Activated T-helper 1 cell treated with anti-CD3 and anti-CD28 coated beads, Interleukin-12 subunit alpha, Interleukin-12 subunit beta, Interleukin-2, Interleukin-4 antibody, amounts not matched to agents 30 ng/mL and 10 ng/mL and 1 ng/mL, durations not matched to agents 14 hours and 24 hours and 36 hours (primary cell): ENCODE data around the gene RPS24. TPM values are rescaled to one million over a fixed set of nuclear protein-coding genes. Genes with fewer than 3 reads are reported as not detected.
"Not testable (repeated sequence)": the region's sequence is repeated elsewhere in the genome, so short reads cannot be mapped to it uniquely, and the experiment has no call there.

Experiments
- DNase-seq: peaks from one replicate; pipeline ENCODE4 v3.0.0; 2021; ENCODE audit warnings: low spot score
- H3K27ac Mint-ChIP-seq: one replicate; pipeline ENCODE4 v1.8.0; 2021; ENCODE audit warnings: mild to moderate bottlenecking, mixed read lengths
- H3K27me3 Mint-ChIP-seq: one replicate; pipeline ENCODE4 v1.8.0; 2022; ENCODE audit warnings: mild to moderate bottlenecking, moderate library complexity, mixed read lengths; ENCODE audit not compliant: insufficient read depth
- H3K36me3 Mint-ChIP-seq: one replicate; pipeline ENCODE4 v1.8.0; 2021; ENCODE audit warnings: low read depth, mixed read lengths
- H3K4me1 Mint-ChIP-seq: one replicate; pipeline ENCODE4 v1.8.0; 2021; ENCODE audit warnings: low read depth, mixed read lengths
- H3K4me3 Mint-ChIP-seq: one replicate; pipeline ENCODE4 v1.8.0; 2021; ENCODE audit warnings: mild to moderate bottlenecking, moderate library complexity, mixed read lengths
- H3K9me3 Mint-ChIP-seq: one replicate; pipeline ENCODE4 v1.8.0; 2021; ENCODE audit warnings: mixed read lengths
- intact Hi-C: fragments of 100-400 bp; cut with micrococcal nuclease; formaldehyde crosslinking; loops from one replicate; pipeline ENCODE4 v1.15.1; 2024
- total RNA-seq: library from RNA; stranded (reverse); gene quantifications from 2 replicates; pipeline ENCODE4 v1.2.3, GENCODE V29; 2022

RPS24 gene
- total RNA-seq, 1 donor from 2014 or later, result 1,651 TPM

DNA sequence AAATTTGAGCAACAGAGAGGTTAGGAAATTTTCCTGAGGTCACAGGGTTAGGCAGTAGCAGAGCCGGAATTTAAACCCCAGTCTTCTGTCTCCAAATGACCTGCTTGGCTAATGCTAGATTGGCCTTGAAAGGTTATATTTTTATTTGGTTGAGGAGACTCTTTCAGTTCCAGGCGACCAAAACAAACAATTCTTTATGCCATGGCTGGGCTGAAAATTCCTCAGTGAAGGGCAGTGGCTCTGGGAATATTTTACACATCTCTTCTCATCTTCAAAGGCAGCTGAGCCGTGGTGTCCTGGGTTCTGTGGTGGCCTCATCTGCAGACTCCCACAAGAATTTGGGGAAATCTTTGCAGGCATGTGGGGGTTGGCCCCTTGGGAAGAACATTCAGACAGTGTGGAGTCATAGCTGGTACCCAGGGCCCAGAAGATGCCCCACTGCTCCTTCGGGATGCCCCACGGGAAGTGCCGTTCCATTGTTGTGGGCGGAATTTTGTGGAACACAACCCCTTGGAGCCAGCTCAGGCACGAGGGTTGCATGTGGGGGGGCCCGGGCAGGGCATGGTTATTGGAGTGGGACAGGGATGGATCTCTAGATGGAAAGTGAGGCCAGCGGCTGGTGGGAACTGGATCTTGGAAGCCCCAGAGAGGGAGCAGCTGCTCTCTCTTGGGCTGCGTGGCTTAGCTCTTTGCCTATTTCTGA is 33.2 kb downstream of the RPS24 start:
- H3K9me3 Mint-ChIP-seq, result no peaks in the 10 kb centered on the region
- DNase-seq, result no peak
- peaks cover 2% of the 10 kb centered on the region for H3K27me3 Mint-ChIP-seq
- intact Hi-C loops, result no loop called here
- H3K4me1 Mint-ChIP-seq, result peaks cover 28% of the 10 kb centered on the region
- H3K27ac Mint-ChIP-seq, result no peak overlapping the region
- peak overlapping the region; percentile 21 for H3K4me3 Mint-ChIP-seq
- H3K36me3 Mint-ChIP-seq, result no peaks in the 10 kb centered on the region

DNA sequence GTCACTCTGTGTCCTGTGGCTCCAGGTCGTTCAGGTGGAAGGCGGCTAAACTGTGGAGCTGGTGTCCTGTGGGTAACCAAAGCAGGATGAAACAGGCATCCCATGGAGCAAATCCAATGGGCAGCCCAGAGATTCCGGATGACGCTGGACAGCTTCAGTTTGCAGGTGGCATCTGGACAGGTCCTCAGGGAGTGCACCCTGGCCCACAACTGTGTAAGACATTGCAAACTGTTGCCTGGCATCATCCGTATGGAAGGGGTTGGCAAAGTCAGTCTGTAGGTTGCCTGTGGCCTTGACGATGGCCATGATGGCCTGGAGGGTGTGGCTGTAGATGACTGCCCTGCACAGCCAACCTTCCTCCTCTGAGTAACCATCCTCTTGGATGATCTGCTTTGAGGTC is 35.5 kb downstream of the RPS24 start:
- intact Hi-C loops, result no loop called here
- peaks cover 2% of the 10 kb centered on the region for H3K27me3 Mint-ChIP-seq
- H3K9me3 Mint-ChIP-seq, result no peaks in the 10 kb centered on the region
- H3K4me1 Mint-ChIP-seq, result peaks cover 18% of the 10 kb centered on the region
- no peak overlapping the region for H3K27ac Mint-ChIP-seq
- no peak for DNase-seq
- no peaks in the 10 kb centered on the region for H3K36me3 Mint-ChIP-seq
- no peak overlapping the region for H3K4me3 Mint-ChIP-seq

DNA sequence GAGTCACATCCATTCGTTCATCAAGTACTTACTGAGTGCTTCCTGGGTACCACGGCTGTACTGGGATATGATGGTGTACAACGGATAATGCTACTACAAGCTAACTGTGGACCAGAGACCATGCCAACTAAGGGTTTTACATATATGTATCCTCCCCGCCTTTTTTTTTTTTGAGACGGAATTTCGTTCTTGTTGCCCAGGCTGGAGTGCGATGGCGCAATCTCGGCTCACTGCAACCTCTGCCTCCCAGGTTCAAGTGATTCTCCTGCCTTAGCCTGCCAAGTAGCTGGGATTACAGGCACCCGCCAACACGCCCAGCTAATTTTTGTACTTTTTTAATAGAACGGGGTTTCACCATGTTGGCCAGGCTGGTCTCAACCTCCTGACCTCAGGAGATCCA is 36.4 kb downstream of the RPS24 start:
- not testable (repeated sequence) for H3K27ac Mint-ChIP-seq

DNA sequence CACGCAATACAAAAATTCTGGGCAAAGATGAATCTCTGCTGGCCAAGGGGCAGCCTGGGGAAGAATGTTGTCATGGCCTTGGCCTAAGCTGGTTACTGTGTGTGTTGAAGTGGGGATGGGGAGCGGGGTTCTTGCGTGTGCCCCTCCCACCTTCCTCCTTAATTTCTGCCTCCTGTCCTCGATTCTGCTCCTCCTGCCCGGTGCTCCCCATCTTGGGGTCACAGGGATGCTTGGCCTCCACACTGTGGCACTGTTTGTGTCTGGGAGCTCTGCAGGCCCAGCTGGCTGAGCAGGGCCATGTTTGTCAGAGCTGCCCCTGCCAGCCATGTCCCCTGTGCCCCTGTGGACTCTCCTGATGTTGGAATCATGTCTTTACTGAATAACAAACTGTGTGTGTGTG is 37.1 kb downstream of the RPS24 start:
- H3K9me3 Mint-ChIP-seq, result no peaks in the 10 kb centered on the region
- H3K4me3 Mint-ChIP-seq, result no peak overlapping the region
- intact Hi-C loops, result no loop called here
- H3K27me3 Mint-ChIP-seq, result peaks cover 3% of the 10 kb centered on the region
- no peak overlapping the region for H3K27ac Mint-ChIP-seq
- DNase-seq, result no peak
- H3K36me3 Mint-ChIP-seq, result no peaks in the 10 kb centered on the region
- H3K4me1 Mint-ChIP-seq, result peaks cover 14% of the 10 kb centered on the region

More for the DNA sequence above, 36.4 kb downstream of the RPS24 start:
- H3K36me3 Mint-ChIP-seq, intact Hi-C loops, DNase-seq, H3K9me3 Mint-ChIP-seq, H3K4me3 Mint-ChIP-seq, H3K27me3 Mint-ChIP-seq: not testable (repeated sequence)
- peaks cover 18% of the 10 kb centered on the region for H3K4me1 Mint-ChIP-seq

DNA sequence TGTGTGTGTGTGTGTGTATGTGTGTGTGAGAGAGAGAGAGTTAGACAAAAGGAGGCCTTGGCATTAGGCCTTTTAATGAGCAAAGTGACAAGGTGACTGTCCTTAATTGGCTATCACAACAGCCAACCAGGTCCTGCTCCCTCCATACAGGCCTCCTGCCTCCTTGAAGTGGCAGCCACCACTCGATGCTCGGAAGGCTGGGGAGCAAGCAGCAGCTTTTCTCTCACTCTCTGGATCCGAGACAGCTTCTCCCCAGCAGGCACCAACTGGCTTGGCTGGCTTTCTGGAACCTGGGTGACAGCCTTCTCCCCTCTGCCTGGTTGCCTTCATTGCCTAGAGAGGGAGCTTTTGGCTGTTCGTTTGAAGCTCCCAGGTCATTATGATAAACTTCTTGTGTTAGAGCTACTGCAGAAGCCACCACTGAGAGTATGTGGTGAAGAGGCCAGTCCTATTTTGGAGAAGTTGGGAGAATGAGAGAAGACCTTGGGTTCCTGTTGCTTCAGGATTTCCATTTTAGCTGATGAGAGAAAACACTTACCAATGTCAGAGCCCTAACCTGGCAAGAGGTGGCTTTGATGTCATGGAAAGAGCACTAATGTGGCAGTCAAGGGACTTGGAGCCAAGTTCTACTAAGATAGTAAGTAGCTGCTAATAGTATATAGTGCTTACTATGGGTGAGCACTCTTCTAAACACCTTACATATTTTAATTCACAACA is 37.6 kb downstream of the RPS24 start:
- DNase-seq, result no peak
- intact Hi-C loops, result no loop called here
- no peak overlapping the region for H3K27ac Mint-ChIP-seq
- H3K4me1 Mint-ChIP-seq, result peaks cover 8% of the 10 kb centered on the region
- no peak overlapping the region for H3K4me3 Mint-ChIP-seq
- H3K27me3 Mint-ChIP-seq, result peaks cover 3% of the 10 kb centered on the region
- no peaks in the 10 kb centered on the region for H3K9me3 Mint-ChIP-seq
- H3K36me3 Mint-ChIP-seq, result no peaks in the 10 kb centered on the region

DNA sequence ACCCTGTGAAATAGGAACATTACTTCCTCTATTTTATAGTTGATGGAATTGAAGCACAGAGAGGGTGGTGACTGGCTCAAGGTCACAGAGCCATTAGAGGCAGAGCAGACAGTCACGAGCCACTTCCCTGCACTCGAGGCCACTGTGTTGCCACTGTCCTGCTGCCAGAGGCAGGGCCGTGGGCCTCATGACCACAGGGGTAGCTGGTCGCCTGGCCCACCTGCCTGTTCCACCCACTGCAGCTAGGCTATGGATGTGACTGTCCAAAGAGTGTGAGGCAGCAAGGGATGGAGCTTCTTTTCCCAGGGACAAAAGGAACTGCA is 38.2 kb downstream of the RPS24 start:
- intact Hi-C loops, result no loop called here
- H3K4me1 Mint-ChIP-seq, result peaks cover 3% of the 10 kb centered on the region
- H3K27ac Mint-ChIP-seq, result no peak overlapping the region

DNA sequence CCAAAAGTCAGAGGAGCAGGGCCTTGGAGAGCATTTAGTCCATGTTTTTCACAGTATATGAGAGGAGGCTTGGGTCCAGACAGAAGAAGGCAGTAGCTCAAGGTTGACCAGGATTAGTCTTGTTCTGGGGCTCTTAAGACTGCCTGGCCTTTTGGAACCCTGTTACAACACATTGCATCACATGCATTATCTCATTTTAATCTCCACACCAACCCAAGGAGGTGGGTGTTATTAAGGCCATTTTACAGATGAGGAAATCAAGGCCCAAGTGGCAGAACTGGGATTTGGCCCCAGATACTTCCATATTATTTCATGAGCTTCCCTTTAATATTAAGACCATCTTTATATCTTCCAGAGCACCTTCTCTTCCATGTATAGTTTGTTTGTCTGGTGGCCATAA is 38.8 kb downstream of the RPS24 start:
- H3K4me1 Mint-ChIP-seq, result no peaks in the 10 kb centered on the region
- H3K4me3 Mint-ChIP-seq, result no peak overlapping the region
- H3K36me3 Mint-ChIP-seq, result no peaks in the 10 kb centered on the region
- intact Hi-C loops, result no loop called here
- no peak overlapping the region for H3K27ac Mint-ChIP-seq
- H3K27me3 Mint-ChIP-seq, result peaks cover 2% of the 10 kb centered on the region
- no peak for DNase-seq
- H3K9me3 Mint-ChIP-seq, result no peaks in the 10 kb centered on the region

More for the DNA sequence above, 38.2 kb downstream of the RPS24 start:
- Mint-ChIP-seq H3K36me3 (no peaks in the 10 kb centered on the region), H3K9me3 (no peaks in the 10 kb centered on the region), H3K27me3 (peaks cover 3% of the 10 kb centered on the region), H3K4me3 (no peak overlapping the region)
- DNase-seq, result no peak

DNA sequence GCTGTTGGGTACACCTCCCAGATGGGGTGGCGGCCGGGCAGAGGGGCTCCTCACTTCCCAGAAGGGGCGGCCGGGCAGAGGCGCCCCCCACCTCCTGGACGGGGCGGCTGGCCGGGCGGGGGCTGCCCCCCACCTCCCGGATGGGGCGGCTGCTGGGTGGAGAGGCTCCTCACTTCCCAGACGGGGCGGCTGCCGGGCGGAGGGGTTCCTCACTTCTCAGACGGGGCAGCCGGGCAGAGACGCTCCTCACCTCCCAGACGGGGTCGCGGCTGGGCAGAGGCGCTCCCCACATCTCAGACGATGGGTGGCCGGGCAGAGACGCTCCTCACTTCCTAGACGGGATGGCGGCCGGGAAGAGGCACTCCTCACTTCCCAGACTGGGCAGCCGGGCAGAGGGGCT is 42.1 kb downstream of the RPS24 start:
- H3K27me3 Mint-ChIP-seq, H3K4me1 Mint-ChIP-seq, H3K4me3 Mint-ChIP-seq, H3K9me3 Mint-ChIP-seq, DNase-seq, intact Hi-C loops, H3K27ac Mint-ChIP-seq, H3K36me3 Mint-ChIP-seq: not testable (repeated sequence)

DNA sequence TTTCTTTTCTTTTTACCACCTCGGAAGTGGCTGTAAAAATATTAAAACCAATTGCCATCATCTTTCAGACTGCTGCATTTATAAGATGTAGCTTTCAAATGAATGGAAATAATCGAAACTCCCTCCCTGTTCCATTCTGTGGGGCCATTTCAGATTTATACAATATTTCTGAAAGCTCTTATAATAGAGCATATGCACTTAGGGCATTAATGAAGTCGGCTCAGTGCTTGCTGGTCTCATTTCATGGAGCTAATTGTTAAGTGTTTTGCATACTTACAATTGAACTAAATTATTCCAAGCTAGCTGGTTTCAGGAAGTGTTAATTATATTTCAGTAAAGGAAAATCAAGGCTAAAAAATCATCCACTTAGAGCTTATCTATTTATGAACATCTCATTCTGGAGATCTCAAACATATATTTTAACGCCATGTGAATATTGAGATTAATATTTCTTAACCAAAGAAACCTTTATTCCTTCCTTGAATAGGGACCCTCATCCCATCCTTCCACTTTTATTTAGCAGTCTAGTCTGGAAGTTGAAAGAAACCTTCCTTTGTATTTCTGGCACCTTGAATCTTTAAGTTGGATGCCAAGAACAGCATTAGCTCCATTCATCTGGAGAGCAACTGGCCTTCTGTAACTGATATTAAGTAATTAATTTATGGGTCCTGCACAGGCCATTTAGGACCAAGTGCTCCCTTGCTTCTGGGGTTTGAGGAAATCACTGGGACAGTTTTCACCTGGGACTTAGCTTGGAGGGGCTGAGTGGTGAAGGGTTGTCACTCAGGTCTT is 45.1 kb downstream of the RPS24 start:
- no peaks in the 10 kb centered on the region for H3K4me1 Mint-ChIP-seq
- H3K27ac Mint-ChIP-seq, result no peak overlapping the region
- intact Hi-C loops, result no loop called here

DNA sequence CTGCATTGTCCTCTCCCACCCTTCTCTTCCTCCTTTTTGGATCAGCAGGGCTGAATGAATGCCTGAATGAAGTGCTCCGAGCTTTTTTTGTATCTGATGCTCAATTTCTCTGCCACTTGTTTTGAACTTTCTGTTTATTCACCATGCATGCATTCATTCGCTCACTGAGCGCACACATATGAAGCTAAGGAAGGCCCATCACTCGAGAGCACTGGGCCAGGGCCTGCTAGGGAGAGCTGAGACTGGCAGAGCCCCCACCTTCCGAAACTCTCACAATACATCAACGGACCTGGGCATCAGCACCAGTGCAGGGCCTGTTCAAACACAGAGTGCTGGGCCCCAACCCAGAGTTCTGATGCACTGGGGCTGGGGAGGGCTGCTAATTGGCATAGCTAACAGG is 45.7 kb downstream of the RPS24 start:
- no peaks in the 10 kb centered on the region for H3K36me3 Mint-ChIP-seq
- no peaks in the 10 kb centered on the region for H3K27me3 Mint-ChIP-seq
- no peak overlapping the region for H3K27ac Mint-ChIP-seq
- H3K9me3 Mint-ChIP-seq, result no peaks in the 10 kb centered on the region
- no peak overlapping the region for H3K4me3 Mint-ChIP-seq
- DNase-seq, result no peak
- intact Hi-C loops, result no loop called here
- H3K4me1 Mint-ChIP-seq, result no peaks in the 10 kb centered on the region

More for the DNA sequence above, 45.1 kb downstream of the RPS24 start:
- H3K27me3 Mint-ChIP-seq, result peaks cover 2% of the 10 kb centered on the region
- no peak overlapping the region for H3K4me3 Mint-ChIP-seq
- H3K9me3 Mint-ChIP-seq, result no peaks in the 10 kb centered on the region
- no peaks in the 10 kb centered on the region for H3K36me3 Mint-ChIP-seq
- no peak for DNase-seq

DNA sequence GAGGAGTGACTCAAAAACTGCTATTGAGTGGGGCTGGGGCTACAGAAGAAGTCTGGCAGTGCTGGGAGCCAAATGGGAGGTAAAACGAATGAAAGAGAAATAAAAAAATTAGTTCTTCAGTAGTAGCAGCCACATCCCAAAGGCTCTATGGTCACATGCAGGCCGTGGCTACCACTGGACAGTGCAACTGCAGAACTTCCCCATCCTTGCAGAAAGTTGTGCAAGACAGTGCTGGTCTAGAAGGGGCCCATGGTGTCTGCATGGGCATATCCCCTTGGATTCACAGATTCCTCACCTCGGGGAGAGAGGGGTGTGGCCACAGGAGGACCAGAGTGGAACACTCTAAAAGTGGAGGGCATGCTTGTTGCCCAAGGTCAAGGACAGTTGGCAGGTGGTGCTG is 47.6 kb downstream of the RPS24 start:
- no peak for DNase-seq
- intact Hi-C loops, result no loop called here
- Mint-ChIP-seq H3K27me3 (no peaks in the 10 kb centered on the region), H3K36me3 (no peaks in the 10 kb centered on the region), H3K4me1 (no peaks in the 10 kb centered on the region), H3K27ac (no peak overlapping the region), H3K4me3 (no peak overlapping the region), H3K9me3 (no peaks in the 10 kb centered on the region)

DNA sequence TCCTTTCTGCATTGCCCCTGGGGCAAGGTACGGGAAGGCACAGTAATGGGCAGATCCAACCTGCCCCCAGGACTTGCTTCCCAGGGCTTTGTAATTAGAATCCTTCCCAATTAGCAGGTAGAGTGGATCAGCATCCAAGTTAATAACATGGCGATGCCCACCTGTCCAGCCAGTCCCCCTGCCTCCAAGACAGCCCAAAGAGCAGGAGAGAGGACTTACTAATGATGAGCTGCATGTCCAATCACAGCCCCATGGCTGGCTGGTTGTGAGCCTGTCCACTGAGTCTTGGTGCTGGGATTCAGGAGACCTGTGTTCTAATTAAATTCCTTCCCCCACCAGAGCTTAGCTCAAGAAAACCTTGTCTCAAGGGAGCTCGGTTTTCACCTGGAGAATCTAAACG is 49.0 kb downstream of the RPS24 start:
- intact Hi-C loops, result no loop called here
- DNase-seq, result no peak
- no peaks in the 10 kb centered on the region for H3K36me3 Mint-ChIP-seq
- no peaks in the 10 kb centered on the region for H3K9me3 Mint-ChIP-seq
- no peak overlapping the region for H3K4me3 Mint-ChIP-seq
- H3K27ac Mint-ChIP-seq, result no peak overlapping the region
- H3K27me3 Mint-ChIP-seq, result no peaks in the 10 kb centered on the region
- no peaks in the 10 kb centered on the region for H3K4me1 Mint-ChIP-seq
